Myocyte (in vitro differentiated cells): Measurements from ENCODE around the gene ZFPM1. TPM values are rescaled to one million over a fixed set of nuclear protein-coding genes. Genes with fewer than 3 reads are reported as not detected.
"Not testable (repeated sequence)": the region's sequence is repeated elsewhere in the genome, so short reads cannot be mapped to it uniquely, and the experiment has no call there.

Experiments
- DNase-seq: peaks from one replicate; pipeline ENCODE4 v3.0.0-alpha.2; 2012; ENCODE audit warnings: low read depth
- total RNA-seq: library from RNA; depleted of rRNA; stranded (reverse); fragments of >200 nt; gene quantifications from 2 replicates; pipeline ENCODE4 v1.2.3, GENCODE V29; 2014

ZFPM1 gene
- total RNA-seq, 1 donor from 2014 or later: 0.70 TPM

DNA sequence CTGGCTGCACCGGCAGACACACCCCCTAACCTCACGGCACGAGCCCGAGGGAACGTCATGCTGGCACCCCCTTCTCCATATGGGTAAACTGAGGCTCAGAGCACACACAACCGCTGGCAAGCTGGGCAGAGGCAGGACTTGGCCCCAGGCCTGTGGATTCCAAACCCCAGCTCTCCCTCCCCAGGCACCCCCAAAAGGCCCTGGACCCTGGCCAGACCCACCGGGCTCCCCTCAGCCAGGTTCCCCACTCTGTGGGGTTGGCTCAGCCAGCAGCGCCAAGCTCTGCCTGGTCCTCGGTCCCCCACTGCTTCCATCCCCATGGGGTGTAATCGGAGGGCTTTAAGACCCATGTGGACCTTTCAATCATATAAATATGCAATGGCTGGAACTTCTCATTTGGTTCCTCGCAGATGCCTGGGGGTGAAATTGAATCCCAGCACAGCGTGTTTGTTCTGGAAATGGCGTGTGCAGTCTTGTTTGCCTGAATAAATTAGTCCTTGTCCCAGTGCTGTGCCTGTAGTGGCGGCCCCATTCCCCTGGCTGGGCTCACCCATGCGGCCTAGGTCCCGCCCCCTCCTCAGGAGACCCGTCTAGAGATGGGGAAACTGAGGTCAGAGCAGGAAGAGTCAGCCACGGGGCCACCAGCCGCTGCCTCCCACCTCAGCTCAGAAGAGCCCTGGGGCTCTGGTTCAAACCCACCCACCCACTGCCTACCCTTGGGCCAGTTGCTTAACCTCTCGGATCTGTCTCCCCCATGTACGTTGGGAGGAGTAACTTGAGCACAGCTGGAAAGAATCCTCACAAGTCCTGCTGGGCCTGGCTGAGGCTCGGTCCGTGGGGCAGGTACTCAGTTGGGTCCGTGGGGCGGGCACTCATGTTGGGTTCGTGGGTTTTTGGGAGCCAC lies 57.3 kb downstream of the ZFPM1 start:
- DNase-seq: no peak

DNA sequence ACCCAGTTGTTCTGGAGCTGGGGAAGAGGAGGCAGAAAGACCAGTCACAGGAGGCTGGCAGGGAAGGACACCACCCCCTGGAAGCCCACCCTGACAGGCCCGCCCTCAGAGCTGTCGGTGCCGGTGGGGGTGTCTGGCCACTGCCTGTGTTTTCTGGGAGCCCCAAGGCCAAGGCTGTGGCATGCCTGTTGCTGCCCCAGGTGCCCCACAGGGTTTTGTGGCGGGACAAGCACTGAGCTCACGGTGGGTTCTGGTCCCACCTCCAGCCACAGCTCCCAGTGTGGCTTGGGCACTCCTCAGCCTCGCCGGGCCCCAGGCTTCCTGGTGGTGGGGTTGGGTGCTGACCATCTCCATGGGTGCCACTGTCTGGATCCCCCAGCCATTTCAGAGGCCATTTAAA lies 58.0 kb downstream of the ZFPM1 start:
- no peak for DNase-seq

- no peak for DNase-seq
Measured at GRCh38 chr16:88511906-88512305, 58.8 kb downstream of the ZFPM1 start.

GRCh38 chr16:88512728-88513696 lies 59.9 kb downstream of the ZFPM1 start:
- no peak for DNase-seq

- DNase-seq: no peak
Measured at GRCh38 chr16:88514070-88514469, 61.0 kb downstream of the ZFPM1 start.

GRCh38 chr16:88514526-88515232 lies 61.6 kb downstream of the ZFPM1 start:
- no peak for DNase-seq

DNA sequence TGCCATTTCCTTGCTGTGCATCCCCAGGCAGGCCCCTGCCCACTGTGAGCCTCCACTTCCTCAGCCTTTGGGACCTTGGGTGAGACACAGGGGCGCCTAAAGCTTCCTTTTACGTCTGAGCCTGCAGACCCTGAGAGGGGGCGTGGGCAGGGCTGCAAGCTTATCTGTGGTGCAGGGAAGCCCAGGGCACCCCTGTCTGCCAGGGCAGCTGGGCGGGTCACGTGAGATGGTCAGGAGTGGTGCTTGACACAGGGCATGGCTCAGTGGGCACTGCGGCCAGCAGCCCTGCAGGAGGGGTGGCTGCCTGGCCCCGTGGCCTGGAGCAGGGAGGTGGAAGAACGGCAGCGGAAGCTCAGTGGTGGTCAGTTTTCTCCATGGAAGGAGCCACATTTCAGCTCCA lies 62.3 kb downstream of the ZFPM1 start:
- DNase-seq: no peak

DNA sequence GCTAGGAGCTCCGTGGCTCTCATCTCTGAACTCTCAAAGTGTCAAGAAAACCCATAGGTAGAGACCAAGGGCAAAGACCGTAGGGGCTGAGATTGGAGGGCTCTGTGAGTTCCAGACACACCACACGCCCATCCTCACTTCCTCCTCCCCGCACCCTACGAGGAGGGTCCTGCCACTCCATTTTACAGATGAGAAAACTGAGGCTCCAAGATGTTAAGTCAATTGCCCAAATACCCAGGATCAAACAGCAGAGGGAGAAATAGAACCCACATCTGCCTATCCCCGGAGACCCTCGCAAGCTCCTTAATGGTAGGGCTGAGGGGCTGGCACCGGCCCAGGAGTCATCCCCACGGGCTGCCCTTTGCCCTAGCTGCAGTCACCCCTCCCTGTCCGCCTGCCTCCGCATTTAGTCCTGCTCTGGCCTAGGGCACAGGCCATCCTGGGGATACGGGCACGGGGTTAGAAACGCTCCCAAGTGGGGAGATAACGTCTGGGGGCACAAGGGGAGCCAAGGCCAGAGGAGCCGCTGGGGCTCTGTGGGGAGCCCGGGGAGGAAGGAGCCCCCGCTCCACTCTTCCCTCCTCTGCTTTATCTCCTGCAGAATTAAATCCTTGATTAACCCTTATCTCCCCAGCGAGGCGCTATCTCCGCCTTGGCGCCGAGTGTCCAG lies 63.0 kb downstream of the ZFPM1 start:
- DNase-seq: no peak

GRCh38 chr16:88516601-88517061 lies 63.6 kb downstream of the ZFPM1 start:
- no peak for DNase-seq

DNA sequence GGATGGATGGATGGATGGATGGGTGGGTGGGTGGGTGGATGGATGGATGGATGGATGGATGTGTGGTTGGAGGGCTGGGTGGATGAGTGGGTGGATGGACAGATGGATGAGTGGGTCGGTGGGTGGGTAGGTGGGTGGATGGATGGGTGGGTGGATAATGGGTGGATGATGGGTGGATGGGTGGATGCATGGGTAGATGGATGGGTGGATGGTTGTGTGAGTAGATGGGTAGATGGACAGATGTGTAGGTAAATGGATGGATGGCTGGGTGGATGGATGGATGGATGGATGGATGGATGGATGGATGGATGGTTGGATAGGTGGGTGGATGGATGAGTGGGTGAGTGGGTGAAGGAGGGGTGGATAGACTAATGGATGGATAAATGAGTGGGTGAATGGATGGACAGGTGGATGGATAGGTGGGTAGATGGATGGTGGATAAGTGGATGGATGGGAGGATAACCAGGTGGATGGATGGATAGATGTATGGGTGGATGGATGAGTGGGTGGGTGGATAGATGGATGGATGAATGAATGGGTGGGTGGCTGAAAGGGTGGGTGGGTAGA lies 64.2 kb downstream of the ZFPM1 start:
- DNase-seq: not testable (repeated sequence)

DNA sequence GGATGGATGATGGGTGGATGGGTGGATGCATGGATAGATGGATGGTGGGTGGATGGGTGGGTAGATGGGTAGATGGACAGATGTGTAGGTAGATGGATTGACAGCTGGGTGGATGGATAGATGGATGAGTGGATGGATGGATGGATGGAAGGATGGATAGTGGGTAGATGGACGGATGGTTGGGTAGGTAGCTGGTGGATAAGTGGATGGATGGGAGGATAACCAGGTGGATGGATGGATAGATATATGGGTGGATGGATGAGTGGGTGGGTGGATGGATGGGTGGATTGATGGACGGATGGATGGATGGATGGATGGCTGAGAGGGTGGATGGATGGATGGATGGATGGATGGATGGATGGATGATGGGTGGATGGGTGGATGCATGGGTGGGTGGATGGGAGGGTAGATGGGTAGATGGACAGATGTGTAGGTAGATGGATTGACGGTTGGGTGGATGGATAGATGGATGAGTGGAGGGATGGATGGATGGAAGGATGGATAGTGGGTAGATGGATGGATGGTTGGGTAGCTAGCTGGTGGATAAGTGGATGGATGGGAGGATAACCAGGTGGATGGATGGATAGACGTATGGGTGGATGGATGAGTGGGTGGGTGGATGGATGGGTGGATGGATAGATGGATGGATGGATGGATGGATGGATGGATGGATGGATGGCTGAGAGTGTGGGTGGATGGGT lies 65.5 kb downstream of the ZFPM1 start:
- DNase-seq: not testable (repeated sequence)

GRCh38 chr16:88519240-88519639 lies 66.2 kb downstream of the ZFPM1 start:
- DNase-seq: no peak

GRCh38 chr16:88519938-88520653 lies 67.0 kb downstream of the ZFPM1 start:
- no peak for DNase-seq

DNA sequence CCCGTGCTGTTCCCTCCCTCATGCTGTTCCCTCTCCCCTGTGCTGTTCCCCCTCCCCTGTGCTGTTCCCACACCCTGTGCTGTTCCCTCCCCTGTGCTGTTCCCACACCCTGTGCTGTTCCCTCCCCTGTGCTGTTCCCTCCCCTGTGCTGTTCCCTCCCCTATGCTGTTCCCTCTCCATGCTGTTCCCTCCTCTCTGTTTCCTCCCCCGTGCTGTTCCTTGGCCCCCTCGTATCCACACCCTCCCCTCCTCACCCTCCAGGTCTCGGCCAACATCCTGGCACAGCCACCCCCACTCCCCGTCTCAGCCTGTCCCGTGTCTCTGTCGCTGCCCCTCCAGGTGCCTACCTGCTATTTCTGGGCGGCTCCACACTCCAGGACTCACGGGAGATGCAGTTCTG lies 68.6 kb downstream of the ZFPM1 start:
- DNase-seq: no peak

DNA sequence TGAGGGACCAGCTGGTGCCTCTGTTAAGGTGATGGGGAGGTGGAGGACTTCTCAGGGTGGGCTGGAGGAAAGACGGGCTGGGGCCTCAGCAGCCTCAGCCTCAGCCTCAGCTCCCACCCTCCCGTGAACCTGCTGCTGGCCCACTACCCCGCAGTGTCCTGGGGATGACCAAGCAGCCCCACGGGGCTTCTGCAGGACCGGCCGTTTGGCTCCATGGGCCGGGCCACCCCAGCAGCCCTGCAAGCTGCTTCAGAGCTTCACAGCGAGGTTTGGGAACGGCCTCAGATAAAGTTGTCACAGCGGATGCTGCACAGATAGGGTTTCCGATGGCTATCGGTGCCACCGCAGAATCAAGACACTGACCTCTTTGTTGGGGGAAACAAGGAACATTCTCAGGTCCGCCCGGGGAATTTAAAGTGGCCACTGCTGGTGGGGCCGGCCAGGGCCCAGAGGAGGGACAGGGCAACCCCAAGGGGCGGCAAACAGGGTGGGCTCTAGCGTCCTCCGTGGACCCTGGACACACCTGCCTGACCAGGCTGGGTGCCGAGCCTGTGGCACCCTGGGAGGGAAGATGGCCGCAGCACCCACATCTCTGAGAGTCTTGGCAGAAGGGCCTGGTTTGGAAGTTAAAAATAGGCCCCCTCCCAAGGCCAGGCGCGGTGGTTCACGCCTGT lies 69.3 kb downstream of the ZFPM1 start:
- no peak for DNase-seq

DNA sequence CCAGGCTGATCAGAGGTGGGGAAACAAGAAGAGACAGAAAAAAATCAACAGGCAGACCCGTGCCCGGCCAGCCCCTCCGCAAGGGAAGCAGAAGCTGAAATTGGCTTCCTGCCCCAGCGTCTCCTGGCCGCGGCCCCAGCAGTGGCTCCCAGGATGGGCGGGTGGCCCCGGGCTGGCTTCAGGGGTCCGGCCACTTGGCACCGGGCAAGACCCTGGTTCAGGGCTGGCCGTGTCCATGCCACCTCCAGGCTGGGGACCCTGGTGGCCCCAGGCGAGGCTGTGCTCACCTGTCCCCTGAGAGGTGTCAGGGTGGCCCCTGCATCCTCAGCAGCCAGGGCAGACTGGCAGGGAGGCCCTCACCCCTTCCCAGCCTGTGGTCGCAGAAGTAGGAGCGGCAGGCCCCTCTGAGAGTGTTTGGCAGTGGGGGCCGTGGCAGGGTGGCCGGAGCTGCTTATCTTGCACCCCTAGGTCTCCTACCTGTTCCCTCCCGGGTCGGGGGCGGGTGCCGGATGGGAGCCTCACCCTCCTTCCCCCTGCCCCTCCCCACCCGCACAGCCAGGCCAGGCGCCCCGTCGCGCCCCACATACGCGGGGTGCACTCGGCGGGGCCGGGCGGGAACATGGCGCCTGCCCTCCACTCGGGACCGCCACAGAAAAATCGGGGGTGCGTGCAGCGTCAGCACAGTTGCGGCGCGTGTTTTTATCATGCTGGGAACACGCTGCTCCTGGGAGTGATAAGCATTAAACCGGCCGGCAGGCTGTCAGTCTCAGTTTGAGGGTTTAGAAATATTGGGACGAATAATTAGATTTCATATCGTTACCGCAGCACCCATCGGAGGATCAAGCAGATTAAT lies 70.5 kb downstream of the ZFPM1 start:
- DNase-seq: no peak

DNA sequence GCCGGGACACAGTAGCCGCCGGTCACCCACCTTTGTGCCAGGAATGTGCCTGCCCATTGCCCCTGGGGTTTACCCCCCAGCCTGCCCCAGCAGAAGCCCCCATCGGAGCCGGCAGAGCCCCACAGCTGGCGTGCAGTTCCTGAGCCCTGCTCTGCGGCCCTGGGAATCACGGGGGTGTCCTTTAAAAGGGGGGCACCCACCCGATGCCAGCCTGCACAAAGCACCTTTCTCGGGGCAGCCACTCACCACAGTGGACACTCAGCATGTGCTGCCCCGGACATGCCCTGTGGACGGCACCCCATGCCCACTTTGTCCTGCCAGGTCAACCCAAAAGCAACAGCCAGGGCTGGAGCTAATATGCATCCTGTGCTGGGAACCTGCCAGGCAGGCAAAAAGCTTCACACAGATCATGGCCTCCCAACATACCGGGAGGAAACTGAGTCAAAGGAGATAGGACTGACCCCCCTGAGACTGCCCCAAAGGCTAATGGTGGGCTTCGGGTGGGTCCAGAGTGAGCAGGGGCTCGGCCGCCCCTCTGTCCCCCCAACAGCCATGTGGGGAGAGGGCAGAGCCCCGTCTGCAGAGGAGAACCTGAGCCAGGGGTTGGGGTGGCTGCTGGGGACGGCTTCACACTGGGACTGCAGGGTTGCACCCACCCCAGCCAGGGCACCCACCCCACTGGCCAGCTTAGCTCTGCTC lies 71.3 kb downstream of the ZFPM1 start:
- no peak for DNase-seq
